OCI-LY3 (cell line): ENCODE measurements around the gene GUCY1B1.

ENCODE experiments used
- CTCF ChIP-seq: fragments of 200-600, 300-600 bp; sonication (generic); IDR thresholded peaks from 2 replicates; pipeline ENCODE4 v1.5.1; 2014; ENCODE audit warnings: antibody characterized with exemption, low read length, low read depth
- EZH2phosphoT487 ChIP-seq: fragments of 200-600 bp; shearing (Covaris generic); IDR thresholded peaks from 2 replicates; pipeline ENCODE4 v1.6.1; 2018; ENCODE audit warnings: antibody characterized with exemption, mixed run types, low read depth

DNA sequence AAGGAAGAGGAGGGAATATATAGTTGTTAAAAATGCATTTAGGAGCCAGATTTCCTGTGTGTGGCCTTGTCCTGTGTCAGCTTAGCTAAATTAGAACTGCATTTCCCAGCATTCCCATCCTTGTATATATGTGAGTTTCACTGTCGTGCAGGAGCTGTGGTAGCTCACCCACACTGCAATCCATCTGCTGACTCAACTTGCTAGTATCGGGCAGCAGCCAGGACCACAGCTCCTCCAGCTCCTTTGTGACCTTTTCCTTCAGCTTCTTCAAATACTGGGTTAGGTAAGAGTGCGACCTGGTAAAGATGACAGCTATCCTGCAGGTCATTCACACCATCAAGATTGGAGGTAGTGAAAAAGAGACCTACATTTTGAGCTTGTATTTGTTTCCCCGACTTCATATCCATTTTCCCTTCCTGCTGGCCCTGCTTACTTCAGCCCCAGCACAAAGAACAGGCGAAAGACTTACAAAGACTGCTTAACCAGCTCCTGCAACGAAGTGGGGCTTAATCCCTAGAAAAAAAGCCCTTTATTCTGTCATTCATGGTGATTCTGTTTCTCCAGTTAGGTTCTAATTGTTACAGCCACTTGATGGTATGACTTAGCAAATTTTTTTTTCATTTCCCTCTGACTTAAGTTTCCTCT, 95.9 kb downstream of the GUCY1B1 start:
- TF ChIP-seq CTCF (no peak), EZH2phosphoT487 (no peak)
